Putamen (tissue), 1 donor: Measurements from ENCODE around the gene CS.
A peak's percentile ranks its signal among the peaks of the same experiment; 100 is the strongest.
"Not testable (repeated sequence)": the region's sequence is repeated elsewhere in the genome, so short reads cannot be mapped to it uniquely, and the experiment has no call there.

Experiments used
- DNase-seq: peaks from one replicate; pipeline ENCODE4 v3.0.0-alpha.2; 2016; ENCODE audit warnings: low spot score

The CS gene

DNA sequence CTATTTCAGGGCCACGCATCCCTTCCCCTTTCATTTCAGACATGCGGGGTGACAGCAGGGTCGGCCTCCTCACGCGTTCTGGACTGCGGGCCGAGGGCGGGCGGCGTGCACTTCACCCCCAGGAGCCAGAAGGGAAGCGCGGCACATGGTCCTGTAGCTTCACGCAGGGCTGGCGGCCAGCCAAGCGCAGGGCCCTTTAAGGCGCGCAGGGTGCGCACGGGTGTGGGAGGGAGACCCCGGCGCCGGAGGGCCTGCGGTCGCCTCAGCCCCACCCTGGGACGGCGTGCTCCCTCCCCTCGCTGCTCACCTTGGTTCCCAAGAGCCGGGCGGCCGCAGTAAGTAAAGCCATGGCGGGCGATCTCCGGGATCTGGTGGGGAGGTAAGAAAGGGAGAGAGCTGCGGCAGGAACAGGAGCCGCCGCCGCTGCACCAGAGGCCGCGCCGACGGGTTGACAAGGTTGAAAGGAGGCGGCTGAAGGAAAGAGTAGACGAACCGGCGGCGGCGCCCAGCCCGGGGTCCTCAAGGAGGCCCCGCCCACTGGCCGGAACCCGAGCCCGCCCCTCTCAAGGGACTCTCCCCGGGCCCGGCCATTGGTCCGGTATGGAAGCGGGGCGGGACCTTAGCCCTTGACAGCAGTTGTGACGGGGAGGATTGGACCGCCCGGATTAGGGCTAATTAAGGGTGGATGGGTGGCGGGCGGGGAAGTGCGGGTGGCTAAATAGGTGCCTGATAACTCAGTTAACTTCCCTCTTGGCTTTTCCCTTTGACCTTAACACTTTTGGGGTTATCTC, at the start of gene CS:
CS (minus strand) TSS at position 478 of the 791 bp plus-strand sequence; CDS start at position 349, 129 bp downstream.
- peak; percentile 98 for DNase-seq

DNA sequence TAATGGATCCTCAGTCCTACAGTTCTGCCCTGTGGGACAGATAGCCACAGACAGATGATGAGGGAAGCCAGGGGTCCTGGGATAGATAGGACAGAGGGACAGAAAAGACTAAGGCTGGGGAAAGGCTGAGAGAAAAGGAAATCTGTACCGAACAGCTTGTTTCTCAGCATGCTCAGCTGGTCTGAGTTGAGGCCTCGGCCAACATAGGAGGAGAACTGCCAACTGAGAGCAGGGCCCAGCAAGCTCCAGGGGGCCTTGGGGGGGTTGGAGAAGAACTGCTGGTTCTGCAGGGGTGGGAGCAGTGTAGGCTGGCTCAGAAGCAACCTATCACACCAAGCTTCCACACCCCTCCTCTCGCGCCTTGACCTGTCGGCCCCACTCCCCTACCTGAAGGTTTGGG, 48.6 kb upstream of the CS start:
- DNase-seq, result no peak

DNA sequence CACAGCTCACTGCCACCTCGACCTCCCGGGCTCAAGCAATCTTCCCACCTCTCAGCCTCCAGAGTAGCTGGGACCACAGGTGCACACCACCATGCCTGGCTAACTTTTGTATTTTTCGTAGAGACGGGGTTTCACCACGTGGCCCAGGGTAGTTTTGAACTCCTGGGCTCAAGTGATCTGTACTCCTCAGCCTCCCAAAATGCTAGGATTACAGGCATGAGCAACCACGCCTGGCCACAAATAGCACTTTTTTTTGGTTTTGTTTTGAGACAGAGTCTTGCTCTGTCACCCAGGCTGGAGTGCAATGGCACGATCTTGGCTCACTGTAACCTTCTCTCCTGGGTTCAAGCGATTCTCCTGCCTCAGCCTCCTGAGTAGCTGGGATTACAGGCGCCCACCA, 47.1 kb upstream of the CS start:
- DNase-seq, result not testable (repeated sequence)

GRCh38 chr12:56346675-56347074, 46.5 kb upstream of the CS start:
- DNase-seq, result no peak

DNA sequence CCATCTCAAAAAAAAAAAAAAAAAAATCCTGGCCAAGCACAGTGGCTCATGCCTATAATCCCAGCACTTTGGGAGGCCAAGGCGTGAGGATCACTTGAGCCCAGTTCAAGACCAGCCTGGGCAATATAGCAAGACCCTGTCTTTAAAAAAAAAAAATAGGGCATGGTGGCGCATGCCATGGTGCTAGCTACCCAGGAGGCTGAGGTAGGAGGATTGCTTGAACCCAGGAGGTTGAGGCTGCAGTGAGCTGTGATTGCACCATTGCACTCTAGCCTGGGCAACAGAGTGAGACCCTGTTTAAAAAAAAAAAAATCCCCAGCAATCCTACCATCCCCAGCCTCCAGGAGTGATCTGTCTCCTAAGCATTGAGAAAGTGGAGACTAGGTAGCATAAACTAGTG, 42.2 kb upstream of the CS start:
- DNase-seq, result not testable (repeated sequence)

- DNase-seq, result no peak
Measured at GRCh38 chr12:56341616-56342015, 41.5 kb upstream of the CS start.

DNA sequence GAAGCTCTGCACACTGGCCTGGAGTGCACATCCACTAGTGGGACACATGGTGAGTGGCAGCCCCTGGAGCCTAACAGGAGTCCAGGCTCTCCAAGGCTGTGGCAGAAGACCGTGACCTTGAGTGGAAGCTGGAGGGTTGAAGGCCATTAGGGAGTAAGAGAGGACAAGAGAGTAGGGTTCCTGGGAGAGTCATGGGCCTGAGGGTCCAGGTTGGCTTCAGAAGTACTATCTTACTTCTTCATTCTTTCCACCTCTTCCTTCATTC, 39.0 kb upstream of the CS start:
- DNase-seq, result no peak

DNA sequence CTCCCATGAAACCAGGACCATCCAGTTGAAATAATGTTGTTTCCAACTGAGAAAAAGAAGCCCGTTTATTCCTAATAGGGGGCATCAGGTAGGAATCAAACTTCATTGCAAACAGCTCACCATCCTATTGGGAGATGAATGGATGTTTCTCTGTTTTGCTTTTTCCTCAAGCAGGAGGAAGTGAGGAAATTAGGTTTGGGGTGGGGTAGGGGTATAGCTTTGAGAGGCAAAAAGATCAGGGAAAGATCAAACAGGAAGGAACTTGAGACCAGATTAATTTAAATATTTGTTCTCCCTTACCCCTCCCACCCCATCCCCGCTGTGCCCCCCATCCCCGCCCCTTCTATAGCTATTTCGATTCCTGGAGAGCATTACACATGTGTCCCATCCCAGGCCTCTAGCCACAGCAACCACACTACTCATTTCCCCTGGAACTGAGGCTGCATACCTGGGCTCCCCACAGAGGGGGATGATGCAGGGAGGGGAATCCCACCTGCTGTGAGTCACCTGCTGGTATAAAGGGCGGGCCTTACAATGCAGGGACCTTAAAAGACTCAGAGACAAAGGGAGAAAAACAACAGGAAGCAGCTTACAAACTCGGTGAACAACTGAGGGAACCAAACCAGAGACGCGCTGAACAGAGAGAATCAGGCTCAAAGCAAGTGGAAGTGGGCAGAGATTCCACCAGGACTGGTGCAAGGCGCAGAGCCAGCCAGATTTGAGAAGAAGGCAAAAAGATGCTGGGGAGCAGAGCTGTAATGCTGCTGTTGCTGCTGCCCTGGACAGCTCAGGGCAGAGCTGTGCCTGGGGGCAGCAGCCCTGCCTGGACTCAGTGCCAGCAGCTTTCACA, 38.4 kb upstream of the CS start, which contains the start of gene IL23A:
IL23A (plus strand) TSS at position 577 of the 850 bp plus-strand sequence; CDS start at position 738, 161 bp downstream.
- no peak for DNase-seq

DNA sequence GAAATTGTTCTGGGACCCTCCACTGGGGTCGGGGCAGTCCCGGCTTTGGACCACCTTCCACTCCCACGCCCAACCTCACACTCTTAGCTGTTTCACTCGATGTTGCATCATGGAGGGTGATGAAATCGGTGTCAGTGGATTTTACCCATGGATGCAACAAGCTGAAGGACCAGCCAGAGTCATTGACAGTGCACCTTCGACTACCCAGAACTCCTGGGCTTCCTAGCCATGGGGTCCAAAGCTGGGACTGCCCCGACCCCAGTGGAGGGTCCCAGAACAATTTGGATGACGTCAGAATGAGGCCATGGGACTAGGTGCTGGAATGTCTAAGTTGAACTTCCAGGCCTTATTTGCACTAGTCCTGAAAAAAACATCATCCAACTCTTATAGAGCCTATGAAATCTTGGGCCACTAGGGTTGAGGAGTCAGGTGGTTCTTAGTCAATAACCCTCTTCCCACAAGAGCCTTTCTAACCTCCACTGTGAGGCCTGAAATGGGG, 37.7 kb upstream of the CS start:
- no peak for DNase-seq

GRCh38 chr12:56336361-56337167, 36.4 kb upstream of the CS start:
- DNase-seq, result no peak

GRCh38 chr12:56335527-56335926, 35.4 kb upstream of the CS start:
- not testable (repeated sequence) for DNase-seq

- no peak for DNase-seq
Measured at GRCh38 chr12:56334490-56334793, 34.3 kb upstream of the CS start.

- DNase-seq, result peak; percentile 98
Measured at GRCh38 chr12:56333679-56334489, 33.8 kb upstream of the CS start, which contains the start of gene PAN2. Gene PAN2 (minus strand): TSS chr12:56334000. CDS start chr12:56333094, 906 bp downstream.

- DNase-seq, result no peak
Measured at GRCh38 chr12:56333197-56333678, 33.1 kb upstream of the CS start.

DNA sequence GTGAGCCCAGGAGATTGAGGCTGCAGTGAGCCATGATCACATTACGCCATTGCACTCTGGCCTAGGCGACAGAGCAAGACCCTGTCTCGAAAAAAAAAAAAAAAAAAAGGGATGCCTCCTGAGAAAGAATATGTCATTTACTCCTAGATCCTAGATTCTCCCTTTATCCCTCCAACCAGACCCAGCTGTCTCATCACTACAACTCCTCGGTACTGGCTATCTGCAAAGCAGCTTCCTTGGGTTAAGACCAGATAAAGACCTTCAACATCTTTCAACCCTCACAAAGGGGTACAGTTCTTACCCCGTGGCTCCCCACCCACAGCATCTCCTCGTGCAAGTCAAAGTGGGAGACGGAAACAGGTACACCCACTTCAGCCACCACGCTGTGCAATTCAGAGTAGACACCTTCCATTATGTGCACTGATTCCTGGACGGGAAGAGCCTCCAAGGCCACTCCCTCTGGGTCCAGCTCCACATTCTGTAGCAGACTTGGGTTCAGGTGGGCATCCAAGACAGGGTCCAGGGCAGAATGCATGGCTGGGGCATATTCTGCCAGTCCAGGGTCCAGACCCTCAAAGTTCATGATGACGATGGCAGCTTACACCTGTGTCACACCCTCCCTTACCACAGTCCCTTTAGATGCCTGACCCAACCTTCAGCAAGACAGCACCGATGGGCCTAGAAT, 32.5 kb upstream of the CS start:
- DNase-seq, result no peak

GRCh38 chr12:56330936-56331490, 30.9 kb upstream of the CS start:
- no peak for DNase-seq

- DNase-seq, result no peak
Measured at GRCh38 chr12:56326533-56326932, 26.4 kb upstream of the CS start.

DNA sequence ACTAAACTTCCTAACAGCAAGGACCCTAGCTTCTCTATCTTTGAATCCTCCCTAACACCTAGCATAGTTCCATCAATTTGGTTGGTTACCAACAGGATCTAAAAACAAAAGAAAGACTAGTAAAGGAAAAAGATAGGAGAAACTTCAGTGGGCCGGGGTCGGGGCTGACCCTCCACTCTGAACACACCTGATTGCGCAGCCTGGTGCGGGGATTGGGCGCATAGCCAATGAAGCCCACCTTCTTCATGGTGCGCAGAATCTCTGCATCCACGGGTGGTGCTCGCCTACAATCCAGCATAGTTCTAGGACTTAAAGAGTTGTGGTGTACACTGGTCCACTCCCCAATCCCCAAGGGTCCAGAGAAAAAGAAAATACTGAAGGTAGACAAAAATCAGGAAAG, 26.0 kb upstream of the CS start:
- no peak for DNase-seq

DNA sequence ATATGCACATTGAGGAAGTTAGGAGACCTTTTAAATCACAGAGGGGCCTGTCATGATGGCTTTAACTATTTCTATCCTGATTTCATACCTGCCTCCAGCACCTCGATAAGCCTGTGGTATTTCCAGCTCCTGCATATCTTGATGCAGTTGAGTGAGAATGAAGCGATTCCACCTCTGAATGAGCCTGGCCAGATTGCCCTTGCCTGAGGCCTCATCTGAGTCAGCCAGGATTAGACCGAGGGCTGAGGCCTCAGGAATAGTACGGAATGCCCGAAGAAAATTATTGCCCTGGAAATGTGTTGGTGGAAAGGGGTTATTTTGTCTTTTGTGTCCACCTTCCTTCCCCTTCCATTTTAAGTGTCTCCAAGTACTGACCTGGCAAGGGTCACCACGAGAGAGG, 24.1 kb upstream of the CS start:
- DNase-seq, result no peak

DNA sequence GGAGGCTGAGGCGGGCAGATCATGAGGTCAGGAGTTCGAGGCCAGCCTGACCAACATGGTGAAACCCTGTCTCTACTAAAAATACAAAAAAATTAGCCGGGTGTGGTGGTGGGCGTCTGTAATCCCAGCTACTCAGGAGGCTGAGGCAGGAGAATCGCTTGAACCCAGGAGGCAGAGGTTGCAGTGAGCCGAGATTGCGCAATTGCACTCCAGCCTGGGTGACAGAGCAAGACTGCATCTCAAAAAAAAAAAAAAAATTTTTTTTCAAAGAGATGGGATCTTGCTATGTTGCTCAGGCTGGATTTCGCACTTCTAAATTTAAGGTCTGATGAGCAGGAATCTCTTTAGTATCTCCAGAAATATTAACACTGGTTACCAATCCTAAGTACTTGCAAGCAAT, 21.5 kb upstream of the CS start:
- not testable (repeated sequence) for DNase-seq
